WTC11 (cell line): Measurements from ENCODE around the gene AK2. TPM values are rescaled to one million over a fixed set of nuclear protein-coding genes. Genes with fewer than 3 reads are reported as not detected.

Source experiments
- ATAC-seq: fragments of 200-7000 bp; cut with Tn5 transposase; 2 replicates; pipeline ENCODE4 v1.10.0; 2021; ENCODE audit warnings: mild to moderate bottlenecking, moderate library complexity
- CTCF ChIA-PET: fragments of 300-600 bp; sonication (Branson Sonifier 250); formaldehyde crosslinking; loops from one replicate; lab custom pipeline; 2021; ENCODE audit warnings: antibody characterized with exemption; lab: Charles Lee
- POLR2A ChIA-PET: fragments of 350-600 bp; sonication (Branson Sonifier 250); formaldehyde crosslinking; loops from one replicate; lab custom pipeline; 2021; ENCODE audit warnings: antibody characterized with exemption; lab: Charles Lee
- DNase-seq: peaks from one replicate; pipeline ENCODE4 v3.0.0; 2021; ENCODE audit warnings: low spot score
- H3K27ac Mint-ChIP-seq: 2 replicates; pipeline ENCODE4 v1.8.0; 2021; ENCODE audit warnings: mixed read lengths
- H3K27me3 Mint-ChIP-seq: 2 replicates; pipeline ENCODE4 v1.8.0; 2021; ENCODE audit warnings: low read depth, mild to moderate bottlenecking, moderate library complexity, mixed read lengths
- H3K36me3 Mint-ChIP-seq: 2 replicates; pipeline ENCODE4 v1.8.0; 2021; ENCODE audit warnings: mixed read lengths
- H3K4me1 Mint-ChIP-seq: 2 replicates; pipeline ENCODE4 v1.8.0; 2022; ENCODE audit warnings: mixed read lengths
- H3K4me3 Mint-ChIP-seq: 2 replicates; pipeline ENCODE4 v1.8.0; 2021; ENCODE audit warnings: mild to moderate bottlenecking, moderate library complexity, mixed read lengths
- H3K9me3 Mint-ChIP-seq: 2 replicates; pipeline ENCODE4 v1.8.0; 2021; ENCODE audit warnings: mixed read lengths
- ARID4B ChIP-seq: sonication (generic); formaldehyde crosslinking; IDR thresholded peaks from 2 replicates; pipeline ENCODE4 v1.8.0; 2023; ENCODE audit warnings: missing genetic modification reagents, mild to moderate bottlenecking, borderline replicate concordance
- EMX1 ChIP-seq: fragments of 250-450 bp; sonication (Bioruptor Pico); IDR thresholded peaks from 2 replicates; pipeline ENCODE4 v1.8.0; 2021; ENCODE audit warnings: mild to moderate bottlenecking
- GRHL2 ChIP-seq: fragments of 250-450 bp; sonication (Bioruptor Pico); IDR thresholded peaks from 2 replicates; pipeline ENCODE4 v1.8.0; 2022; ENCODE audit warnings: mild to moderate bottlenecking, moderate library complexity; ENCODE audit not compliant: insufficient replicate concordance, severe bottlenecking
- GTF2I ChIP-seq: fragments of 250-450 bp; sonication (Bioruptor Pico); conservative IDR thresholded peaks from 2 replicates; pipeline ENCODE4 v1.4.0; 2021; ENCODE audit warnings: mild to moderate bottlenecking
- HMGA2 ChIP-seq: fragments of 250-450 bp; sonication (Bioruptor Pico); IDR thresholded peaks from 2 replicates; pipeline ENCODE4 v1.4.0; 2021; ENCODE audit warnings: mild to moderate bottlenecking, moderate library complexity
- IRF2 ChIP-seq: sonication (generic); formaldehyde crosslinking; IDR thresholded peaks from 2 replicates; pipeline ENCODE4 v1.8.0; 2022; ENCODE audit warnings: low read depth, missing genetic modification reagents, borderline replicate concordance
- KAT7 ChIP-seq: sonication (generic); formaldehyde crosslinking; IDR thresholded peaks from 2 replicates; pipeline ENCODE4 v1.8.1; 2023; ENCODE audit warnings: missing genetic modification reagents, mild to moderate bottlenecking, borderline replicate concordance
- MXD4 ChIP-seq: fragments of 250-450 bp; sonication (Bioruptor Pico); IDR thresholded peaks from 2 replicates; pipeline ENCODE4 v1.8.0; 2021; ENCODE audit warnings: mild to moderate bottlenecking, moderate library complexity, borderline replicate concordance
- NFE2L1 ChIP-seq: sonication (generic); formaldehyde crosslinking; IDR thresholded peaks from 2 replicates; pipeline ENCODE4 v1.8.1; 2023; ENCODE audit warnings: missing genetic modification reagents
- NR1H2 ChIP-seq: sonication (generic); formaldehyde crosslinking; IDR thresholded peaks from 2 replicates; pipeline ENCODE4 v1.9.0; 2021; ENCODE audit warnings: mild to moderate bottlenecking, moderate library complexity, missing genetic modification reagents
- NR2C2 ChIP-seq: sonication (generic); formaldehyde crosslinking; IDR thresholded peaks from 2 replicates; pipeline ENCODE4 v1.8.0; 2022; ENCODE audit warnings: mild to moderate bottlenecking, missing genetic modification reagents
- NR3C1 ChIP-seq: sonication (generic); formaldehyde crosslinking; conservative IDR thresholded peaks from 2 replicates; pipeline ENCODE4 v1.8.1; 2023; ENCODE audit warnings: low read depth, mild to moderate bottlenecking, missing genetic modification reagents
- OVOL2 ChIP-seq: fragments of 250-450 bp; sonication (Bioruptor Pico); IDR thresholded peaks from 2 replicates; pipeline ENCODE4 v1.9.0; 2021; ENCODE audit warnings: mild to moderate bottlenecking, borderline replicate concordance
- RELA ChIP-seq: sonication (generic); formaldehyde crosslinking; IDR thresholded peaks from 2 replicates; pipeline ENCODE4 v1.8.1; 2022; ENCODE audit warnings: missing genetic modification reagents, mild to moderate bottlenecking, borderline replicate concordance
- SMAD4 ChIP-seq: sonication (generic); formaldehyde crosslinking; IDR thresholded peaks from 2 replicates; pipeline ENCODE4 v1.8.0; 2022; ENCODE audit warnings: mild to moderate bottlenecking, missing genetic modification reagents
- SP1 ChIP-seq: sonication (generic); formaldehyde crosslinking; conservative IDR thresholded peaks from 2 replicates; pipeline ENCODE4 v1.8.1; 2022; ENCODE audit warnings: missing genetic modification reagents
- TEAD4 ChIP-seq: sonication (generic); formaldehyde crosslinking; IDR thresholded peaks from 2 replicates; pipeline ENCODE4 v1.8.0; 2022; ENCODE audit warnings: mild to moderate bottlenecking, missing genetic modification reagents
- TP53 ChIP-seq: sonication (generic); formaldehyde crosslinking; IDR thresholded peaks from 2 replicates; pipeline ENCODE4 v1.8.1; 2023; ENCODE audit warnings: mild to moderate bottlenecking, missing genetic modification reagents
- ZBTB21 ChIP-seq: sonication (generic); formaldehyde crosslinking; IDR thresholded peaks from 2 replicates; pipeline ENCODE4 v1.8.1; 2023; ENCODE audit warnings: mild to moderate bottlenecking, missing genetic modification reagents, borderline replicate concordance
- ZMAT4 ChIP-seq: fragments of 250-450 bp; sonication (Bioruptor Pico); IDR thresholded peaks from 2 replicates; pipeline ENCODE4 v1.9.0; 2021; ENCODE audit warnings: mild to moderate bottlenecking
- total RNA-seq: library from RNA; stranded (reverse); gene quantifications from 3 replicates; pipeline ENCODE4 v1.2.3, GENCODE V29; 2021
- TF ChIP-seq, protein P1 (sequence below): sonication (generic); formaldehyde crosslinking; IDR thresholded peaks from 2 replicates; pipeline ENCODE4 v1.8.0; 2022; ENCODE audit warnings: mild to moderate bottlenecking, missing genetic modification reagents
- TF ChIP-seq, protein P2 (sequence below): fragments of 250-450 bp; sonication (Bioruptor Pico); IDR thresholded peaks from 2 replicates; pipeline ENCODE4 v1.9.0; 2021; ENCODE audit warnings: mild to moderate bottlenecking, borderline replicate concordance

AK2 gene
- total RNA-seq, 1 experiment from 2014 or later = 124 TPM

DNA sequence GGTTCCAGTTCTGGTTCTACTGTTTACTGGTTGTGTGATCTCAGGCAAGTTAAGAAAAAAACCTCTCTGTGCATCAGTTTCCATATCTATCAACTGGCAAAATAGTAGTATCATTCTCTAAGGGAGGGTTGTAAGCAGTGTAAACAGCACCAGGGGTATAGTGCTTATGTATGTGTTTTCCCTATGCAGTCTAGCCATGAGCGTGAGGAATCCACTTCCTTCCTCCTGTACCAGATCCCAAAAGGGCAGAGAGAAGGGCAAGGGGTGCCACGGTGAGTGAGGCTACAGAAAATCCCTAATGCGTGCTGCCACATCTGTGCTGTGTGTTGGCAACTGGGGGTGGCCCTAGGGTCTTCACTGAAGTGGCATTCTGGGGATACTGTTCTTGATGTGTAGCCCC lies 53.7 kb downstream of the AK2 start:
- CTCF ChIA-PET = interaction anchor here (1.8 kb wide), 1 partner anchor 18 kb away, joined by 6 read pairs; no protein-coding TSS in a partner anchor
- H3K27me3 Mint-ChIP-seq = peaks cover 3% of the 10 kb centered on the region; the same call in 1 of the 2 replicates
- no peaks in the 10 kb centered on the region for H3K36me3 Mint-ChIP-seq
- H3K9me3 Mint-ChIP-seq = no peaks in the 10 kb centered on the region
- no peak overlapping the region for H3K4me3 Mint-ChIP-seq
- POLR2A ChIA-PET = no interaction called here
- H3K4me1 Mint-ChIP-seq = peaks cover 52% of the 10 kb centered on the region
- ATAC-seq (no peak), DNase-seq (no peak)
- no peak overlapping the region for H3K27ac Mint-ChIP-seq
- TF ChIP-seq NR2C2 (CRISPR knock-in tag) = no peak
- no peak for TF ChIP-seq GRHL2 (CRISPR knock-in tag)
- TF ChIP-seq NR3C1 (CRISPR knock-in tag) = no peak
- TF ChIP-seq, protein P1, sequence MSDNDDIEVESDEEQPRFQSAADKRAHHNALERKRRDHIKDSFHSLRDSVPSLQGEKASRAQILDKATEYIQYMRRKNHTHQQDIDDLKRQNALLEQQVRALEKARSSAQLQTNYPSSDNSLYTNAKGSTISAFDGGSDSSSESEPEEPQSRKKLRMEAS (CRISPR knock-in tag) = no peak
- no peak for TF ChIP-seq KAT7 (CRISPR knock-in tag)
- TF ChIP-seq NFE2L1 (CRISPR knock-in tag) = no peak
- TF ChIP-seq SP1 (CRISPR knock-in tag) = no peak
- TF ChIP-seq RELA = no peak
- no peak for TF ChIP-seq ZMAT4 (CRISPR knock-in tag)
- no peak for TF ChIP-seq EMX1 (CRISPR knock-in tag)
- no peak for TF ChIP-seq OVOL2 (CRISPR knock-in tag)
- no peak for TF ChIP-seq NR1H2
- TF ChIP-seq IRF2 (CRISPR knock-in tag) = no peak
- TF ChIP-seq MXD4 = no peak
- no peak for TF ChIP-seq TEAD4 (CRISPR knock-in tag)
- no peak for TF ChIP-seq SMAD4 (CRISPR knock-in tag)
- TF ChIP-seq TP53 (CRISPR knock-in tag) = no peak
- TF ChIP-seq ZBTB21 (CRISPR knock-in tag) = no peak
- TF ChIP-seq, protein P2, sequence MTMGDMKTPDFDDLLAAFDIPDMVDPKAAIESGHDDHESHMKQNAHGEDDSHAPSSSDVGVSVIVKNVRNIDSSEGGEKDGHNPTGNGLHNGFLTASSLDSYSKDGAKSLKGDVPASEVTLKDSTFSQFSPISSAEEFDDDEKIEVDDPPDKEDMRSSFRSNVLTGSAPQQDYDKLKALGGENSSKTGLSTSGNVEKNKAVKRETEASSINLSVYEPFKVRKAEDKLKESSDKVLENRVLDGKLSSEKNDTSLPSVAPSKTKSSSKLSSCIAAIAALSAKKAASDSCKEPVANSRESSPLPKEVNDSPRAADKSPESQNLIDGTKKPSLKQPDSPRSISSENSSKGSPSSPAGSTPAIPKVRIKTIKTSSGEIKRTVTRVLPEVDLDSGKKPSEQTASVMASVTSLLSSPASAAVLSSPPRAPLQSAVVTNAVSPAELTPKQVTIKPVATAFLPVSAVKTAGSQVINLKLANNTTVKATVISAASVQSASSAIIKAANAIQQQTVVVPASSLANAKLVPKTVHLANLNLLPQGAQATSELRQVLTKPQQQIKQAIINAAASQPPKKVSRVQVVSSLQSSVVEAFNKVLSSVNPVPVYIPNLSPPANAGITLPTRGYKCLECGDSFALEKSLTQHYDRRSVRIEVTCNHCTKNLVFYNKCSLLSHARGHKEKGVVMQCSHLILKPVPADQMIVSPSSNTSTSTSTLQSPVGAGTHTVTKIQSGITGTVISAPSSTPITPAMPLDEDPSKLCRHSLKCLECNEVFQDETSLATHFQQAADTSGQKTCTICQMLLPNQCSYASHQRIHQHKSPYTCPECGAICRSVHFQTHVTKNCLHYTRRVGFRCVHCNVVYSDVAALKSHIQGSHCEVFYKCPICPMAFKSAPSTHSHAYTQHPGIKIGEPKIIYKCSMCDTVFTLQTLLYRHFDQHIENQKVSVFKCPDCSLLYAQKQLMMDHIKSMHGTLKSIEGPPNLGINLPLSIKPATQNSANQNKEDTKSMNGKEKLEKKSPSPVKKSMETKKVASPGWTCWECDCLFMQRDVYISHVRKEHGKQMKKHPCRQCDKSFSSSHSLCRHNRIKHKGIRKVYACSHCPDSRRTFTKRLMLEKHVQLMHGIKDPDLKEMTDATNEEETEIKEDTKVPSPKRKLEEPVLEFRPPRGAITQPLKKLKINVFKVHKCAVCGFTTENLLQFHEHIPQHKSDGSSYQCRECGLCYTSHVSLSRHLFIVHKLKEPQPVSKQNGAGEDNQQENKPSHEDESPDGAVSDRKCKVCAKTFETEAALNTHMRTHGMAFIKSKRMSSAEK = no peak

DNA sequence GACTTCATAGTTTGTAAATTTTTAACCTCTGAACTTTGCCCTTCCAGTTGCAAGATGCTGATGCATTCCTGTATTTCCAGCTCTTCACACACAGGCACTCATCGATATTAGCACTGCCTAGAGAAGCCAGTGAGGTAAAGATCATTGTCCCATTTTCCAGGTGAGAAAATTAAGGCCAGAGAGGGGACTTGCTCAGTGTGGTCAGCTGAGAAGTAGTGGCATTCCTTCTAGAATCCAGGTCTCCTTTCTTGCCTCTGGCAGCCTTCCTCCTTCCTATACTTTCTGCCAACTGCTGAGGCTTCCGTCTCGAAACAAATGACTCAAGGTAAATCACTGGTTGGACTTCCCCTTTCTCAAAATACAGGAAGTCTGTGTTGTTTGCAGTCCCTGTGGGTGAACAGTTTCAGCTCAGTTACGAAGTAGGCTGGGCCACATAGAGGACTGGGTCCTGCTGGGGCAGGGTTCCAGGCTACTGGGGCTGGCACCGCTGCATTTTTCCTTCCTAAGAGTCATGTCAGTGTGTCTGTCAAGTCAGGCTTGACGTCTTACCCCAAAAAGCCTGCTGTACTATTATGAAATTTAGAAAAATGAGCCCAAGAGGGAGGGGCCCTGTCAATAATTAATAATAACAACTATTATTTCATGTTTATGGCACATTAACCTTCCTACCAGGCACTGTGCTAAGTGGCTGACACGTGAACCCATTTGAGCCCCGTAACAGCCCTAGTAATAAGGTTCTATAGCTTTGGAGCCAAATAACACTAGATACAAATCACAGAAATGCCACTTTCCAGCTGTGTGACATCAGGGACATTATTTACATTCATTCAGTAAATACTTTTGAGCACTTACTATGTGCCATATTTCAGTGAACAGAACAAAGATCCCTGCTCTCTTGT lies 55.4 kb downstream of the AK2 start:
- ChIA-PET CTCF (interaction anchor here (0.7 to 2.2 kb wide), 9 partner anchors 11 to 227 kb away, joined by 3 to 8 read pairs (median 5); partner anchors contain the start of gene RNF19B), POLR2A (interaction anchor here (2.0 kb wide), 1 partner anchor 17 kb away, joined by 8 read pairs; the partner anchor contains the start of gene RNF19B)
- peak; percentile 16 for ATAC-seq
- DNase-seq = no peak
- peaks cover 11% of the 10 kb centered on the region; the same call in 1 of the 2 replicates for H3K27me3 Mint-ChIP-seq
- no peaks in the 10 kb centered on the region for H3K9me3 Mint-ChIP-seq
- peak overlapping the region; percentile 66; the same call in 1 of the 2 replicates for H3K27ac Mint-ChIP-seq
- H3K4me3 Mint-ChIP-seq = no peak overlapping the region
- TF ChIP-seq GTF2I (CRISPR knock-in tag) (peak; percentile 77), ARID4B (CRISPR knock-in tag) (no peak), HMGA2 (CRISPR knock-in tag) (no peak)
- no peaks in the 10 kb centered on the region for H3K36me3 Mint-ChIP-seq
- peaks cover 61% of the 10 kb centered on the region for H3K4me1 Mint-ChIP-seq
